HG02840 (cell line): ENCODE data around the gene FRAS1.
"Not testable (repeated sequence)": the region's sequence is repeated elsewhere in the genome, so short reads cannot be mapped to it uniquely, and the experiment has no call there.

ENCODE experiments used
- ATAC-seq: cut with Tn5 transposase; IDR thresholded peaks from one replicate; pipeline ENCODE4 v1.9.1; 2021; ENCODE audit warnings: mild to moderate bottlenecking, moderate library complexity, moderate number of reproducible peaks; ENCODE audit not compliant: unreplicated experiment, low FRiP score

The FRAS1 gene

GRCh38 chr4:78267790-78268189 is 210.7 kb downstream of the FRAS1 start:
- no peak for ATAC-seq

DNA sequence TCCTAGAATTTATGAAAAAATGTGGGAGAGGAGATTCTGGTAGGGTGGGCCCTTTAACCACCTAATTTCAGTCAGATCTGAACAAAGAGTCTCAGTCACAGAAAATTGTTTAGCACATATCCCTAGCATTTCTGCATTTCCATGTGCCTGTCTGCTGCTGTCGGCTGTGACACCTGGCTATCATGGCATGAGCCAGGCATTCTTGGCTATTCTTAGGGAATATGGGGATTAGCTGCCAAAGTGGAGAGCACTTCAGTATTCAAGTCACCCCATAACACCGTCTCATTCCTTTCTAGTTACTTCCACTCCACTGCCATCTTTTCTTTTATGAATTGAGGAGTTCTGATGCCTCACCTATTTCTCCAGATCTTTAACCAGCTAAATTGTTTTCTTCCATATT is 211.5 kb downstream of the FRAS1 start:
- no peak for ATAC-seq

- not testable (repeated sequence) for ATAC-seq
Measured at GRCh38 chr4:78275450-78275849, 218.3 kb downstream of the FRAS1 start.

GRCh38 chr4:78286281-78286680 is 229.2 kb downstream of the FRAS1 start:
- no peak for ATAC-seq

- ATAC-seq = no peak
Measured at GRCh38 chr4:78288327-78288726, 231.2 kb downstream of the FRAS1 start.

- ATAC-seq = no peak
Measured at GRCh38 chr4:78291277-78291676, 234.2 kb downstream of the FRAS1 start.

- no peak for ATAC-seq
Measured at GRCh38 chr4:78292341-78292740, 235.2 kb downstream of the FRAS1 start.

GRCh38 chr4:78292856-78293255 is 235.7 kb downstream of the FRAS1 start:
- no peak for ATAC-seq

GRCh38 chr4:78293348-78293747 is 236.2 kb downstream of the FRAS1 start:
- no peak for ATAC-seq

DNA sequence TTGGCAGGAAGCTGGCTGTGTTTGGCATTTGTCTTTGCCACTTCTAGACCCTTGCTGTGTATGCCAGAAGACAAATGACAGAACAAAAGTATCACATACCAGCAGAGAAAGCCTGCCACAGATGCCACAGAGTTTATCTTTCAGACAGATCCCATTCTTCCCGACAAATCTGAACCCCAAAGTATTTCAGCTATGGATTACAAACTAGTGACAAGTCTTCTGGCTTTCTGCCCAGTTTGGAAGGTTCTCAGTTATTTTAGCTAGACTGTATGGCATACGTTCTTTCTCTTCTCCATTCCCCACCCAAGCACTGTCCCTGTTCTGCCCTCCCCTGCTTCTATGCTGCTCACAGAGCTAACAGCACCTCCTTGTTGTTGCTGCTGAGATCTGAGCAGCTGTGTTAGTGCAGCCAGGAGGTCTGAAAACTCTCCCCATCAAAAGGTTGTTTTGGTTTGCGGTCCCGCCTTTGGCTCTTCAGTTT is 236.7 kb downstream of the FRAS1 start:
- no peak for ATAC-seq

DNA sequence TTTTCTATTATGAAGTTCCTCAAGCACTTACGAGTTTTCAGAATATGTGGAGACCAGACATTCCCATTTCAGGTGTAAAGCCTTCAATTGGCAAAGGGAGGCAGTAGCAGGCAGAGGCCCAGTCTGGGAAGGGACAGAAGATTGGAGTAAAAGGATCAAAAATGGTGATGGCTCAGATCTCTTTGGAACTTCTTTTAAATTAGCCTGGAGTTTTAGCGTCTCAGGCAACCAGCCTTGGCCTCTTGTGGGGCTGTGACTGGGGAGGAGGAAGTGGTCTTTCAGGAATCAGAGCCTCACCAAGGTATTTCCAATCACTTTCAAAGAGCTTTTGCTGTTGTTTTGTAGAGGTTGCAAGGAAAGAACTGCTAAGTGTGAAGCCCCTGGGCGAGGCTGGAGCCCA is 239.1 kb downstream of the FRAS1 start:
- ATAC-seq = no peak

DNA sequence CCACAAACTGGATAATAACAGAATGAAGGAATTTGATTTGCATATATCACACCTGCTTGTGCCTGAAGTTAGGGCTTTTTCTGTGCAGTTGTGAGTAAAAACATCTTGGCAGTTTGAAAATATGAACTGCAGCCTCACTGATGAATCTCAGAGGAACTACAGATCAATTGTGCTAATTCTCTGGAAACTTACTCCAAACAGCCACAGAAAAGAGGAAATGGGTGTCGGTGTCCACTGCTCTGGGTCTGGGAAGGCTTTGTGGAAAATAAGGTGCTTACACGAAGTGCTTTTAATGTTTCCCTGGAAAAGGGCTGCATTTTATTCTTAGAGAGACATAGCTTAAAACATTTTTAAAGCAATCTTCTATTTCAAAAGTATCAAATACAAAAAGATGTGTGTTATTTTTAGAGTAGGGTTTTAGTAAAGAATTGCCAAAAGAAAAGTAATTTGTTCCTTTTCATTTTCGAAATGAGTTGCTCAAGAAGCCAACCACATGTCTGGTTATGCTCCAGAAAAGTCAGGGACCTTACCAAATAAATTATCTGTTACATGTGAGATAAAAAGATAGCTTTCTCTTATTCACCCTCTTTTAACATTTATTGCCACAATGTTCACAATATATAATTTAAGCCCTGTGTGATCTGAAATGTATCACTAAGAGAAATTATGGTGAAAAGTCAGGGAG is 240.1 kb downstream of the FRAS1 start:
- peak; percentile 48 for ATAC-seq

DNA sequence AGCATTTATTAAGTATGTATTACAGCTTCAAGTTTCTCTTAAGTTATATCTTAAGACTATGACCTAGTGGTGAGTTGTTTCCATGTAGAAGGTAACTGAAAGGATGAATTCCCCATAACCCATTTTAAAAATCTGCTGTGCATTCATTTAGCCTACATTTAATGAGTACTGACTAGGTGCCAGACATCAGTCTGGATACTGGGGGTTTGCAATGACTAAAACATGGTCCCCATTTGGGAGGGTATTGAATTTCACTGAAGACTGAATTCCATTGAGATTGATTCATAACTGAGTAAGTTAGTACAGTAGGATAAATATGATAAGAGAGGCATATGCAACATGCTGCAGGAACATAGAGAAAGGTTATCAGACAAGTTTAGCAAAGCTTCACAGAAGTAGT is 241.5 kb downstream of the FRAS1 start:
- no peak for ATAC-seq

GRCh38 chr4:78299565-78299972 is 242.4 kb downstream of the FRAS1 start:
- ATAC-seq = no peak

DNA sequence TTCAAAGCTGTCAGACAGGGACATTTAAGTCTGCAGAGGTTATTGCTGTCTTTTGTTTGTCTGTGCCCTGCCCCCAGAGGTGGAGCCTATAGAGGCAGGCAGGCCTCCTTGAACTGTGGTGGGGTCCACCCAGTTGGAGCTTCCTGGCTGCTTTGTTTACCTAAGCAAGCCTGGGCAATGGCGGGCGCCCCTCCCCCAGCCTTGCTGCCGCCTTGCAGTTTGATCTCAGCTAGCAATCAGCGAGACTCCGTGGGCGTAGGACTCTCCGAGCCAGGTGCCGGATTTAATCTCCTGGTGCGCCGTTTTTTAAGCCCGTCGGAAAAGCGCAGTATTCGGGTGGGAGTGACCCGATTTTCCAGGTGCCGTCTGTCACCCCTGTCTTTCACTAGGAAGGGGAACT is 250.1 kb downstream of the FRAS1 start:
- ATAC-seq = not testable (repeated sequence)

- ATAC-seq = no peak
Measured at GRCh38 chr4:78308517-78308916, 251.4 kb downstream of the FRAS1 start.

DNA sequence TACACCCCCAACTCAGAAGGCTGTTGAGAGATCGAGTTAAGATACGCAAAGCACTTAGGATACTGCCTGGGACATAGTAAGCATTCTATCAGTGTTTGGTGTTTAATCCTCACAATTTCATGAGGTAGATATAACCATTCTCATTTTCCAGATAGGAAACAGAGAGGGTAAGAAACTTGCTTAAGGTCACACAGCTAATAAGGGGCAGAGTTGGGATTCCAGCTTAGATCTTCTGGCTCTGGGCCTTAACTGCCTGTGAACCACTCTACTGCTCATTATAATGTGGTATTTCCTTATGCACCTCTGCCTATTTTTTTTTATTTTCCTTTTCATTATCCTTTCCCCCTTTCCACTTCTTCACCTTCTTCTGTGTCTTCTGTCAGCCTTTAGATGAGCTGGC is 252.2 kb downstream of the FRAS1 start:
- no peak for ATAC-seq

DNA sequence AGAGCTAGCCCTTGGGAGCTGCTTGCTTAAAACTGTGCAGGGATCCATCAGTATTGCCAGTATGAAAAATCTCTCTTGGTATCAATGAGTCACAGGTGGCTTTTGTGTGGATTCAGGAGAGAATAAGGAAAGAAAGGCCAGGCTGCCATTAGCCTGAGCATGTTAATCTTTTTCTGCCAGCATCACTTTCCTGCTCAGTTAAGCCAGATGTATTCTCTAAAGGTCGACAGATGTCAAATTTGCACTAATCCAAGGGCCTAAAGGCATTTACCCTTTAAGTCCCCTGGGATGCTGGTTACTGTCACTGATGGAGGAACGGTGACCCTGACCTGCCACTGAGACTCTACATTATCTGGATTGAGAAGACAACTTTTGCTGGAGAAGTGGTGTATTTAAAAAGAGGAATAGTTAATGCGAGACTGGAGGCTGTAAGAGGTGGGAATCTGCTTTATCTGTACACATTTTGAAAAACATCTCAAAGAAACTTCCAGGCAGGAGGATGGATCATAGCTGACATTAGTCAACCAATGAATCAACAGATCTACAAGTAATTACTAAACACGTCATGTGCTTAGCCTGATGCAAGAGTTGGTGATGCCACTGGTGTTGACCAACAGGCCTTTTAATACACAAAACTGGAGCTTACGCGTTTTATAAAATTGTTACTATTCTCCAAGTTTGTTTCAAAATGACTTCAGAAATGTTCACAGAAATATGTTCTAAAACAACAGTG is 253.1 kb downstream of the FRAS1 start:
- no peak for ATAC-seq

GRCh38 chr4:78310740-78311115 is 253.6 kb downstream of the FRAS1 start:
- no peak for ATAC-seq

- no peak for ATAC-seq
Measured at GRCh38 chr4:78311306-78311705, 254.2 kb downstream of the FRAS1 start.

- no peak for ATAC-seq
Measured at GRCh38 chr4:78312989-78313753, 256.0 kb downstream of the FRAS1 start.
